SK-N-SH (cell line): ENCODE measurements around the gene EXOSC2. TPM values are rescaled to one million over a fixed set of nuclear protein-coding genes. Genes with fewer than 3 reads are reported as not detected.

Experiments
- CTCF ChIA-PET: fragments of 300-600, 350-600 bp; formaldehyde crosslinking; extraction: SDS; loops from one replicate; lab custom pipeline; 2021; lab: Yijun Ruan, JAX
- POLR2A ChIA-PET: fragments of 350-600 bp; sonication (Branson Sonifier 250); formaldehyde crosslinking; extraction: SDS; loops from one replicate; lab custom pipeline; 2020; ENCODE audit warnings: antibody characterized with exemption, inconsistent platforms; lab: Yijun Ruan, JAX
- DNase-seq: peaks from one replicate; pipeline ENCODE4 v3.0.0; 2012
- H2AFZ ChIP-seq: fragments of 200-600 bp; sonication (generic); 2 replicates; pipeline ENCODE4 v1.8.1; 2016; ENCODE audit warnings: antibody characterized with exemption, mild to moderate bottlenecking, low read depth
- H3F3A ChIP-seq: fragments of 200-600 bp; sonication (generic); replicated peaks from 2 replicates; pipeline ENCODE3; 2016; ENCODE audit warnings: antibody characterized with exemption, mild to moderate bottlenecking; ENCODE audit not compliant: insufficient read depth
- H3K27ac ChIP-seq, 2 experiments: fragments of 200-500 bp in 1 of 2; fragments of 200-600 bp in 1 of 2; sonication (Bioruptor generic) in 1 of 2; sonication (generic), shearing (Covaris generic) in 1 of 2; 2 replicates each; pipeline versions ENCODE4 v1.5.1 to v1.6.1; 2014 to 2016; ENCODE audit warnings: low read depth in 2 of 2, inconsistent platforms in 1 of 2, low read length in 1 of 2, mild to moderate bottlenecking in 1 of 2, mixed read lengths in 1 of 2
- H3K27me3 ChIP-seq: fragments of 200-600 bp; sonication (generic), shearing (Covaris generic); 2 replicates; pipeline ENCODE4 v1.6.1; 2016; ENCODE audit warnings: mixed run types; ENCODE audit not compliant: insufficient read depth
- H3K36me3 ChIP-seq, 2 experiments: fragments of 200-500 bp in 1 of 2; fragments of 200-600 bp in 1 of 2; sonication (Bioruptor generic) in 1 of 2; sonication (generic) in 1 of 2; replicated peaks in 1 of 2; 2 replicates each; pipeline versions ENCODE3 to v1.5.1; 2014 to 2016; ENCODE audit warnings: low read length in 1 of 2, mild to moderate bottlenecking in 1 of 2; ENCODE audit not compliant: insufficient read depth in 2 of 2, control insufficient read depth in 1 of 2
- H3K4me1 ChIP-seq, 2 experiments: fragments of 200-500 bp in 1 of 2; fragments of 200-600 bp in 1 of 2; sonication (Bioruptor generic) in 1 of 2; sonication (generic), shearing (Covaris generic) in 1 of 2; 2 replicates each; pipeline versions ENCODE4 v1.5.1 to v1.6.1; 2014 to 2016; ENCODE audit warnings: low read depth in 1 of 2, low read length in 1 of 2, mixed run types in 1 of 2; ENCODE audit not compliant: insufficient read depth in 2 of 2, control insufficient read depth in 1 of 2
- H3K4me2 ChIP-seq: fragments of 200-600 bp; sonication (generic), shearing (Covaris generic); 2 replicates; pipeline ENCODE4 v1.6.1; 2017; ENCODE audit warnings: mixed run types
- H3K4me3 ChIP-seq, 2 experiments: fragments of 200-500 bp in 1 of 2; fragments of 200-600 bp in 1 of 2; sonication (Bioruptor generic) in 1 of 2; sonication (generic), shearing (Covaris generic) in 1 of 2; 2 replicates each; pipeline versions ENCODE4 v1.5.1 to v1.8.1; 2014 to 2016; ENCODE audit warnings: low read depth in 2 of 2, inconsistent platforms in 1 of 2, low read length in 1 of 2, mild to moderate bottlenecking in 1 of 2, mixed read lengths in 1 of 2, moderate library complexity in 1 of 2
- H3K79me2 ChIP-seq: fragments of 200-600 bp; sonication (generic); 2 replicates; pipeline ENCODE4 v1.8.1; 2017; ENCODE audit warnings: mild to moderate bottlenecking; ENCODE audit not compliant: insufficient read depth
- H3K9ac ChIP-seq: fragments of 200-600 bp; sonication (generic); 2 replicates; pipeline ENCODE4 v1.6.1; 2017; ENCODE audit warnings: mixed run types
- H3K9me2 ChIP-seq: fragments of 200-600 bp; sonication (generic); 2 replicates; pipeline ENCODE4 v1.6.1; 2017; ENCODE audit warnings: mixed run types
- H3K9me3 ChIP-seq: fragments of 200-600 bp; sonication (generic); 2 replicates; pipeline ENCODE4 v1.6.1; 2017; ENCODE audit warnings: mixed run types, mild to moderate bottlenecking, moderate library complexity
- H4K20me1 ChIP-seq: fragments of 200-600 bp; sonication (generic); 2 replicates; pipeline ENCODE4 v1.6.1; 2017; ENCODE audit warnings: mild to moderate bottlenecking, mixed run types; ENCODE audit not compliant: insufficient read depth
- CHD2 ChIP-seq: fragments of 150-350 bp; IDR thresholded peaks from 2 replicates; pipeline ENCODE4 v1.6.1; 2018; ENCODE audit warnings: low read length; ENCODE audit not compliant: partially characterized antibody
- CTCF ChIP-seq: fragments of 200-600 bp; sonication (generic); IDR thresholded peaks from 2 replicates; pipeline ENCODE4 v1.6.1; 2017; ENCODE audit warnings: antibody characterized with exemption, mild to moderate bottlenecking, moderate library complexity
- ELF1 ChIP-seq: IDR thresholded peaks from 2 replicates; pipeline ENCODE4 v1.4.0; 2012
- EZH2phosphoT487 ChIP-seq: fragments of 200-600 bp; sonication (generic); IDR thresholded peaks from 2 replicates; pipeline ENCODE4 v1.6.1; 2017; ENCODE audit warnings: low read depth, mixed run types, mild to moderate bottlenecking, antibody characterized with exemption, moderate library complexity, borderline replicate concordance
- FOXJ3 ChIP-seq: sonication (generic); formaldehyde crosslinking; IDR thresholded peaks from 2 replicates; pipeline ENCODE4 v1.5.1; 2020; ENCODE audit warnings: mild to moderate bottlenecking, missing genetic modification reagents
- GABPA ChIP-seq: IDR thresholded peaks from 2 replicates; pipeline ENCODE4 v1.4.0; 2012; ENCODE audit warnings: low read depth, mild to moderate bottlenecking
- GATA2 ChIP-seq: sonication (generic); formaldehyde crosslinking; IDR thresholded peaks from 2 replicates; pipeline ENCODE4 v1.5.0; 2020; ENCODE audit warnings: mild to moderate bottlenecking, missing genetic modification reagents
- MAX ChIP-seq: IDR thresholded peaks from 2 replicates; pipeline ENCODE4 v1.4.0; 2012; ENCODE audit warnings: low read depth
- MEF2A ChIP-seq: IDR thresholded peaks from 2 replicates; pipeline ENCODE4 v1.4.0; 2012; ENCODE audit warnings: low read depth, borderline replicate concordance
- NFIC ChIP-seq: IDR thresholded peaks from 2 replicates; pipeline ENCODE4 v1.4.0; 2012; ENCODE audit warnings: borderline replicate concordance
- NRF1 ChIP-seq: IDR thresholded peaks from 2 replicates; pipeline ENCODE4 v1.6.1; 2012; ENCODE audit warnings: low read depth, mild to moderate bottlenecking, low read length
- POLR2AphosphoS5 ChIP-seq: IDR thresholded peaks from 2 replicates; pipeline ENCODE4 v1.6.1; 2012; ENCODE audit warnings: low read depth, low read length
- RAD21 ChIP-seq: IDR thresholded peaks from 2 replicates; pipeline ENCODE4 v1.6.1; 2012; ENCODE audit warnings: mild to moderate bottlenecking, low read length
- RCOR1 ChIP-seq: fragments of 150-350 bp; IDR thresholded peaks from 2 replicates; pipeline ENCODE4 v1.6.1; 2017; ENCODE audit warnings: antibody characterized with exemption, low read length
- SIN3A ChIP-seq: IDR thresholded peaks from 2 replicates; pipeline ENCODE4 v1.6.1; 2012; ENCODE audit warnings: low read depth, mild to moderate bottlenecking, low read length, moderate library complexity, borderline replicate concordance
- SMC3 ChIP-seq: IDR thresholded peaks from 2 replicates; pipeline ENCODE4 v1.6.1; 2012; ENCODE audit warnings: low read depth, low read length, improper control_type of control experiment
- TCF12 ChIP-seq: IDR thresholded peaks from 2 replicates; pipeline ENCODE4 v1.4.0; 2012
- WGBS: methylation state at CpG from one replicate; pipeline ENCODE4 v1.1.6; 2017; ENCODE audit warnings: low lambda C conversion rate; 5-methylcytosine and 5-hydroxymethylcytosine counted together
- polyA plus RNA-seq, 3 experiments: library from polyadenylated mRNA; depleted of rRNA; stranded (reverse); fragments of >200 nt; gene quantifications; 2 replicates each; pipeline ENCODE4 v1.2.3, GENCODE V29; 2012

Gene EXOSC2
- polyA plus RNA-seq, 1 of the 3 experiments (the other 2 are of a cell fraction) = 28.7 TPM

GRCh38 chr9:130713286-130713960 lies 19.8 kb downstream of the EXOSC2 start:
- POLR2A ChIA-PET = interaction anchor here (1.1 kb wide), 1 partner anchor 20 kb away, joined by 4 read pairs; no protein-coding TSS in a partner anchor
- peak overlapping the region; percentile 79 for H2AFZ ChIP-seq
- 0% methylated on average over 16 of the region's 37 CpGs for WGBS

GRCh38 chr9:130714586-130715110 lies 21.1 kb downstream of the EXOSC2 start:
- H4K20me1 ChIP-seq = peaks cover 27% of the 10 kb centered on the region
- no peak for DNase-seq
- POLR2A ChIA-PET = no interaction called here
- no peak for TF ChIP-seq RAD21
- no peak for TF ChIP-seq RCOR1
- no peak for TF ChIP-seq CTCF
- TF ChIP-seq MAX = no peak
- TF ChIP-seq CHD2 = no peak
- no peak for TF ChIP-seq SMC3
- TF ChIP-seq GABPA = no peak
- no peak for TF ChIP-seq SIN3A
- no peak for TF ChIP-seq NRF1
- TF ChIP-seq EZH2phosphoT487 = no peak
- TF ChIP-seq FOXJ3 = no peak
- TF ChIP-seq NFIC = no peak
- TF ChIP-seq POLR2AphosphoS5 = no peak
- TF ChIP-seq MEF2A = no peak

More at GRCh38 chr9:130713286-130713960, 19.8 kb downstream of the EXOSC2 start:
- CTCF ChIA-PET = interaction anchor here (0.7 to 2.4 kb wide), 12 partner anchors 12 to 285 kb away, joined by 3 to 17 read pairs (median 4); no protein-coding TSS in a partner anchor
- Histone ChIP-seq H3K4me1 (peaks cover 0 to 9% of the 10 kb centered on the region in 2 experiments; a peak in 2 of 4 replicates), H3K27ac (peak overlapping the region; percentile 95 to 98), H3K4me3 (peak overlapping the region; percentile 76 to 86), H3K27me3 (no peaks in the 10 kb centered on the region), H4K20me1 (peaks cover 23% of the 10 kb centered on the region), H3K9me3 (no peaks in the 10 kb centered on the region), H3K79me2 (peaks cover 54% of the 10 kb centered on the region), H3K9ac (peak overlapping the region; percentile 95), H3K9me2 (no peaks in the 10 kb centered on the region), H3F3A (peaks cover 9% of the 10 kb centered on the region), H3K4me2 (peak overlapping the region; percentile 91), H3K36me3 (no peaks in the 10 kb centered on the region)
- TF ChIP-seq RAD21 = peak; percentile 20; the same call in 1 of the 2 replicates
- TF ChIP-seq ELF1 = peak; percentile 23; the same call in 1 of the 2 replicates
- TF ChIP-seq TCF12 = no peak
- TF ChIP-seq GATA2 (CRISPR knock-in tag) = no peak
- TF ChIP-seq MAX = no peak
- peak; percentile 8; the same call in 1 of the 2 replicates for TF ChIP-seq CTCF
- no peak for DNase-seq

More at GRCh38 chr9:130714586-130715110, 21.1 kb downstream of the EXOSC2 start:
- Histone ChIP-seq H3K4me1 (peaks cover 0 to 9% of the 10 kb centered on the region in 2 experiments; a peak in 2 of 4 replicates), H2AFZ (no peak overlapping the region), H3K9ac (peak overlapping the region; percentile 95; the same call in 1 of the 2 replicates), H3K9me2 (no peaks in the 10 kb centered on the region), H3K27me3 (no peaks in the 10 kb centered on the region), H3K27ac (peak overlapping the region in 1 of 2 experiments; percentile 28; a peak in 1 of 4 replicates), H3K4me2 (peak overlapping the region; percentile 91), H3F3A (peaks cover 6% of the 10 kb centered on the region), H3K9me3 (no peaks in the 10 kb centered on the region), H3K79me2 (peaks cover 66% of the 10 kb centered on the region), H3K4me3 (peak overlapping the region; percentile 76 to 86; a peak in 3 of 4 replicates), H3K36me3 (peaks cover 0 to 3% of the 10 kb centered on the region in 2 experiments)
- CTCF ChIA-PET = interaction anchor here (0.7 to 2.4 kb wide), 10 partner anchors 8 to 283 kb away, joined by 3 to 17 read pairs (median 4); partner anchors contain the start of gene EXOSC2
- WGBS = 62% methylated on average over 7 of the region's 7 CpGs
